Gastroesophageal sphincter (tissue), 3 donors: ENCODE data around the gene PXDC1.

ENCODE experiments used
- CTCF ChIP-seq, 4 experiments: fragments of 200-600 bp in 2 of 4; fragments of 450-650 bp in 2 of 4; sonication (generic) in 1 of 4; IDR thresholded peaks; one replicate each; pipeline ENCODE4 v1.5.1; 2017 to 2019; ENCODE audit warnings: antibody characterized with exemption in 4 of 4, mild to moderate bottlenecking in 2 of 4, moderate library complexity in 2 of 4
- POLR2A ChIP-seq, 2 donors: fragments of 450-650 bp; IDR thresholded peaks; one replicate each; pipeline ENCODE4 v1.6.1; 2017; ENCODE audit warnings: antibody characterized with exemption in 2 of 2, mild to moderate bottlenecking in 2 of 2, moderate library complexity in 1 of 2

- TF ChIP-seq POLR2A (IDR thresholded peaks at IDR 0.05), result no peak
- no peak for TF ChIP-seq CTCF (IDR thresholded peaks at IDR 0.05)
Measured at GRCh38 chr6:3776881-3777507, 25.5 kb upstream of the PXDC1 start.
